Measurements from ENCODE around the gene COL19A1.
"Not testable (repeated sequence)": the region's sequence is repeated elsewhere in the genome, so short reads cannot be mapped to it uniquely, and the experiment has no call there.

Gene COL19A1

DNA sequence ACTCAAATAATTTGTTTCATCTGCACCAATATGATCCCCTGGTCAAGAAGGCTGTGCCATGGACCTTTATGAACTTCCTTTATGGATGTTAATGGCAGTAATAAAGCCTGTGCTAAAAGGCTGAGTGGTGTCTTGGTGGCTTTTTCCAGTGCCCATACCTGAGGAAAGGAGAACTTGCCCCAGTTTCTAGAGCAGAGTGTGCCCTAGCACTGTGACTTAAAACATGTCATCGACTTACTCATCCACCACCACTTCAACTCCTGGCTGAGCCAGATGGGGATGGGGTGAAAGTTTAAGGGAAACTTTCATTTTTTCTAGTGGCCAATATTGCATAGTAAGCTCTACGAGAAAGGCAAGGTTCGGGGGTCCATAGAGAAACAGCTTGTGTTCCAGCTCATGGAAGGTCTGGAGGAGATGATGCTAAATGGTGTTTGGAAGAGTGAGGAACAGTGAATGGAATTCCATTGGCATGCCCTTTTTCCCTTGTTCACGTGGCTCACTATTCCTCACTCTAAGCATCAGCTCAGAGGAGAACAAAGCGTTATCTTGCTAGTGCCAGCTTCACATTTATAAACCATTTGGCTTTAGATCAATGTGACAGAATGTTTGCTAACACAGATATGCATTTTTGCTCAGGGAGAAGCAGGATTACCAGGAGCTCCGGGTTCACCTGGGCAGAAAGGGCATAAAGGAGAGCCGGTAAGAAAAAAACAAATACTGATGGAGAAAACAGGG lies 71.2 kb downstream of the COL19A1 start:
- in situ Hi-C loops (cut with HindIII; ENCODE audit: low pct_ligation_motif_present, low pct_unique_long_range_greater_than_20kb, low sequenced_read_pairs), result no loop called here
- no peak for DNase-seq

DNA sequence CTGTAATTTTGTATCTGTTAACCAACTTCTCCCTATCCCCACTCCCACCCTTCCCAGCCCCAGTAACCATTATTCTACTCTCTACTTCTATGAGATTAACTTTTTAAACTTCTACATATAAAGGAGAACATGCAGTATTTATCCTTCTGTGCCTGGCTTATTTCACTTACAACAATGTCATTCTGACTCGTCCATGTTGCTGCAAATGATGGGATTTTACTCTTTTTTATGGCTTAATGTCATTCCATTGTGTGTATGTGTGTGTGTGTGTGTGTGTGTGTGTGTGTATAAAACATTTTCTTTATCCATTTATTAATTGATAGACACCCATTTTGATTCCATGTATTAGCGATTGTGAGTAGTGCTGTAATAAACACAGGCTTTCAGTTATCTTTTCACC lies 76.1 kb downstream of the COL19A1 start:
- no peak for DNase-seq
- in situ Hi-C loops (cut with HindIII; ENCODE audit: low pct_ligation_motif_present, low pct_unique_long_range_greater_than_20kb, low sequenced_read_pairs), result no loop called here

DNA sequence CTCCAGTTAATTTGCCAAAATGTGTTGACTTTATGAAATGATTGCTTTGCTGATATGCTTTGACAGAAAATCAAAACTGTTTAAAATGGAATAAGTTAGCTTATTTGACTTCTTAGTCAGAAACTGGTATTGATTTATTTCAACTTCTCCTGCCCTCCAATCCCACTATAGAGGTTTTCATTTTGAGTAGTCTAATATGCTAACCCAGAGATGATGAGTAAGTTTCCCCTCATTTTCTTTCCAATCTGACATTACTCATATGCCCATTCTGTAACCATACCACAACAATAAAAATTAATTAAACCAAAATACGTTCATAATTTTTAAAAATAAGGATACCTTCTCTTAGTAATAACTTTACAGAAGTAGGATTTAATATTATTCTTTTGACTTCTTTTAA lies 78.8 kb downstream of the COL19A1 start:
- in situ Hi-C loops (cut with HindIII; ENCODE audit: low pct_ligation_motif_present, low pct_unique_long_range_greater_than_20kb, low sequenced_read_pairs), result no loop called here
- no peak for DNase-seq

DNA sequence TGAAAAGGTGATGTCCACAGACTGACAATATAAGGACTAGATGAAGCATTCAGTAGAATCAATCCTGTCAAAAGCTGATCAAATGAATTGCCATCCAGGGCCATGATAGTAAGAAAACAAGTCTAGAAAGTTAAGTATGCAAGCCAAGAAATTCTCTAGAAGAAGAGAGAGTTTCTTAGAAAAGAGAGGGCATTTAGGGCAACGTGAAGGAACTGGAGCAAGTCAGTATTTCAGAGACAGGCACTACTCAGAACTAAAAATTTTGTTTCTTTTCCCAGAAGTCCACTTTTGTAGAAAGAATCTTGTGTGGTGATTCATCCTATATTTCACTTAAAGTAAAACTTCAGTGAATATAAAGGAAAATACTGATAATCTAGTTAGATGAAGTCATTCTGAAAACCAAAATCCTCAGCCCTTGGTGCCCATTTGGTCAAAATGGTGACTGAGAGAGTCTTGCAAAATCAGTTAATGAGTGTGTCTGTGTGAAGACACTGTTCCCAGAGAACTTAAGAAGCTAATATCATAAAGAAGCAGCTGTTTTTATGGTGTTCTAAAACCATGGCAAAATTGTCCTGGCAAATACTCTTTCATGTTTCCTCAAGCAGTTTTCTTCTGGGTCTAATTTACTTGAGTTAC lies 82.2 kb downstream of the COL19A1 start:
- no peak for DNase-seq
- in situ Hi-C loops (cut with HindIII; ENCODE audit: low pct_ligation_motif_present, low pct_unique_long_range_greater_than_20kb, low sequenced_read_pairs), result no loop called here

DNA sequence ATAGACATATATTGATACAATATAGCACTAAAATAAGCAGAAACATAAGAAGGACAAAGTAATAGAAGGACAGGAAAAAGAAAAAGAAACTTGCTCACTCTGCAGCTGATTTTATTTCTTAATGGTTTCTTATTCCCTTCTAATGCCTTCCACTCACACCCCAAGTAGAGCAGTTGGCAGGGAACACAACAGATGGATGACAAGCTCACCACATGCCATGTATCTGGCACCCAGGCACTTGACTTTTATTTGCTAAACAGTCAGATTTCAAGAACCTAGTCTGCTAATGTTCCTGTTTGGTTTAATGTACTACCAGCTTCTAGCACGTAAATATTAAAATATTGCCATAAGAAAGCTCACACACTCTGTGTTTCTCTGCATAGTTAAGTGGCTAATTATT lies 87.1 kb downstream of the COL19A1 start:
- in situ Hi-C loops (cut with HindIII; ENCODE audit: low pct_ligation_motif_present, low pct_unique_long_range_greater_than_20kb, low sequenced_read_pairs), result no loop called here
- no peak for DNase-seq

DNA sequence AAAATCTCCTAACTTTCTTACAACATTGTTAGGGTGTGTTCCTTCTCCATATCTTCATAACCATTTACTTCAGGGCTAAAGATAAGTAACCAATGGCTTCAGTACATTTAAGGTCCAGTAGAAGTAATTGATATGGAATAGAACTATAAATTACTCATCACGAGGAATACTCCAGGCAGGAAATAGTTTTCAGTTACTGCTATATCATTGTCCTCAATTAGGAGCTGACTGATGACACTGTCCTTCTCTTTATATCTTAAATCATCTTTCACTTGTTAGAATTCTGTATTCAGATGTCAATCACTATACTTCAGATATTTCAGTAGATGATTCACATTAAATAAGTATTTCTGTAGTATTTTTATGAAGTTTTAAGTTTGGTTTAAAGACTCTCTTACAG lies 88.4 kb downstream of the COL19A1 start:
- no peak for DNase-seq
- in situ Hi-C loops (cut with HindIII; ENCODE audit: low pct_ligation_motif_present, low pct_unique_long_range_greater_than_20kb, low sequenced_read_pairs), result no loop called here

DNA sequence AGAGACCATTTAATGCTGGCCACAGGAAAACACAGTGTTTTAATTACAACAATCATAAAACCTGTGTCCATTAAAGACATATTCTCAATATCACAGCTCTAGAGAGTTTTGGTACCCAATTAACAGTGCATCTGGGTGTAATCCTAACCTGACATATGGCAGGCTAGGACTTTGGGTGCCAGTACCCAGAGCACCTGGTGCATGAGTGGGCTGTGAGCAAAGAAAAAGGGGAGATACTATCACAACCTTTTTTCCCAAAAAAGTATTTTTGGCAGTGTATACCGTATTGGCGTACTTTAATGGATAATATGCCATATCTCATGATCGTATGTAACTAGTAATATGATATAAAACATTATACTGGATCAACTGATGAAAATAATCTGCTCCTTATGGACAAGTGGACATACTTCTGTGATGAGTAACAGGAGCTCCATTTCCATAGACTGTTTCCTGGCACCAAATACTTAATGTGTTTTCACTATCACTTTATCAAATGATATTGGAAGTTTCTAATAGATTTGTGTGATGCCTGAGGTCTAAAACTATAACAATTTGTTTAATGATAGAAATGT lies 91.7 kb downstream of the COL19A1 start:
- no peak for DNase-seq
- in situ Hi-C loops (cut with HindIII; ENCODE audit: low pct_ligation_motif_present, low pct_unique_long_range_greater_than_20kb, low sequenced_read_pairs), result no loop called here

DNA sequence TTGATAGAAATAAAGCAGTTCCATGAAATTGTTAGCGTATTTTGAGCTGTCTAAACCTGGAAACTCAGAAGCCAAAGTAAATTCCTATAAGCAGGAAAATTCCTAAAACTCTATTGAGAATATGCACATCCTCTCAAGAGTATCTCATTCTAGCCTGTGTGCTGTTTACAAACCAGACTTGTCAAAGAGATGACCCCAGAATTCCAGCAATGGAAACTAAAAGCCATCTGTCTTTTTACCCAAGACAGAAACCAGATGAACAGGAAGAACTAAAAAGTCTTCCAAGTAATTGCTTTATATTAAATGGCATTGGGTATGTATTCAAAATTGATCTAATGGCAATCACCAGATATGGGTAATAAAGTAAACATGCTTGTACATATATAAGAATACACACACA lies 92.6 kb downstream of the COL19A1 start:
- DNase-seq, result no peak
- in situ Hi-C loops (cut with HindIII; ENCODE audit: low pct_ligation_motif_present, low pct_unique_long_range_greater_than_20kb, low sequenced_read_pairs), result no loop called here

DNA sequence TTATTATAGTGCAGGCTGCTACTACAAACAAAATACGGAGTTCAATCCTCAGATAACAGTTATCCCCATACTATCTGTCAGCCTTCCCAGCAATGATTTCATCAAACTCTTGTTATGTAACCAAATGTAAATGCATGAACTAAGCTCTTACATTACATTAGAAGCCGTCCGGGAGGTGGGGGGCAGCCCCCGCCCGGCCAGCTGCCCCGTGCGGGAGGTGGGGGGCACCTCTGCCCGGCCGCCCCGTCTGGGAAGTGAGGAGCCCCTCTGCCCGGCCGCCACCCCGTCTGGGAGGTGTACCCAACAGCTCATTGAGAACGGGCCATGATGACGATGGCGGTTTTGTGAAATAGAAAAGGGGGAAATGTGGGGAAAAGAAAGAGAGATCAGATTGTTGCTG lies 99.6 kb downstream of the COL19A1 start:
- DNase-seq; in situ Hi-C loops (cut with HindIII; ENCODE audit: low pct_ligation_motif_present, low pct_unique_long_range_greater_than_20kb, low sequenced_read_pairs): not testable (repeated sequence)

DNA sequence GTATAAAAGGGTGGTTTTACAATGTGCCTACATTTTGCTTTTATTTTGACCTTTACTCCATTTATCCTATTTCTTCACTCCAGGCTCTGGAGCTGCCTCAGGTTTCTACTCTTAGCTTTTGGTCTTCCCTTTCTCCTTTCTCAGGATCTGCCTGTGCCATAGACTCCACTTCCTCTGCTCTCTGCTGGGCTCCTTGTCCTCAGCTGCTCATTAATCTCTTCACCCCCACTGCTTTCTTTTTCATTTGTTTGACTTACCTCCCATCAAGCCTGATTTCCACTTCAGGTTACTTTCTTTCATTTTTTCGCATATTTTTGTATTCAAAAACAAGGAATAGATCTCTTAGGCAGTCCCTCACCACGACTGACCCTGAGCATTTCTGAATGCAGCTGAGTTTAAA lies 106.8 kb downstream of the COL19A1 start:
- no peak for DNase-seq
- in situ Hi-C loops (cut with HindIII; ENCODE audit: low pct_ligation_motif_present, low pct_unique_long_range_greater_than_20kb, low sequenced_read_pairs), result no loop called here

DNA sequence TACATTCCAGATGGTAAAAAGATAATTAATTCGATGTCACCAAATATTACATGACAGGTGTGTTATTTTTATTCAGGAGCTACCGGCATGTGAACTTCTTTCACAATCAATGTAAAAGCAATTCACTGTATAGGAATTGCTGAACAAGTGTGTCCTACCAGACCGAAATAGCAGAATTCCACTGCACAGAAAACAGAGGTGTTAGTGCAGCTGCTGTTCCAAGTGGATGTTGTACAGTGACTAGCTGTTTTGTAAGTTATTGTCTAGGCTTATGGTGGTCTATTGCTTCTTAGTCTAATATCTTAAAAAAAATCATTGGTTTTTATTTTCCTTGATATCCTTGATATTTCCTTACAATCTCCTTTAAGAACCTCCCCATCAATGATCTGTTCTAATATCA lies 107.4 kb downstream of the COL19A1 start:
- no peak for DNase-seq
- in situ Hi-C loops (cut with HindIII; ENCODE audit: low pct_ligation_motif_present, low pct_unique_long_range_greater_than_20kb, low sequenced_read_pairs), result no loop called here

DNA sequence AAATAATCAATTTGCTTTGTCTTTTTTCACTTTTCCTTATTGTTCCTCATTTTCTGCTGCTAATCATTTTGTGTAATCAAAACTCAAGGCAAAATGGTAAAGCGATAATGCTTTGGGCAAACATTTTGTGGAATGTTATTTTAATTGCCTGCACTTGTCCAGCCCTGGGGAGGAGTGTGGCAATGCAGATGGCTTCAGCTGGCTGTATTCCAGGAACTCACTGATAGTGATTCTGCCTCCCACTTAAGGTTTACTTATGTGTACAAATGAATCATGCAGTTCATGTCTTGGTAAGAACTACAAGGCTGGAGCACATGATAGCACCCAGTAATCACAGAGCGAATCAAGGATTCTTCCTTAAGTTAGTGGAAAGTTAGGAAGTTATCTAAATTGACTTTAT lies 107.8 kb downstream of the COL19A1 start:
- in situ Hi-C loops (cut with HindIII; ENCODE audit: low pct_ligation_motif_present, low pct_unique_long_range_greater_than_20kb, low sequenced_read_pairs), result no loop called here
- DNase-seq, result no peak

DNA sequence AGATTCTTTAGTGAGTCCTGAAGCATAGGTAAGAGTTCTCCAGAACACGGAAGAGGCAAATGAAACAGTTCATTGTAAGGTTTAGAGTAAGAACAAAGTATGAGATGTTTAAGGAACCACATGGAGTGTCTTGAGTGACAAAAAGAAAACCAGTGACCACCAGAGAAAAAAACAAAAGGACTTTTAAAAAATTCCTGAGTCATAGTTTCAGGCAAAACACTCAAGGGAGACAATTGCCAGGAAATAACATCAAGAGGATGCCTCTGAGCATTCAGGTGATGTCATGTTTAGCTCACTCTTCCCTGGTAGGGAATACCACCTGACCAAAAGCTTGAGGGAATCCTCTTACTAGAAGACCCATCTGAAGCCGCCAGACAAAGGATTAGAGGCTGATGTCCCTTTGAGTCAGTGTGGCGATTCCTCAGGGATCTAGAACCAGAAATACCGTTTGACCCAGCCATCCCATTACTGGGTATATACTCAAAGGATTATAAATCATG lies 110.3 kb downstream of the COL19A1 start:
- DNase-seq, result no peak
- in situ Hi-C loops (cut with HindIII; ENCODE audit: low pct_ligation_motif_present, low pct_unique_long_range_greater_than_20kb, low sequenced_read_pairs), result no loop called here

DNA sequence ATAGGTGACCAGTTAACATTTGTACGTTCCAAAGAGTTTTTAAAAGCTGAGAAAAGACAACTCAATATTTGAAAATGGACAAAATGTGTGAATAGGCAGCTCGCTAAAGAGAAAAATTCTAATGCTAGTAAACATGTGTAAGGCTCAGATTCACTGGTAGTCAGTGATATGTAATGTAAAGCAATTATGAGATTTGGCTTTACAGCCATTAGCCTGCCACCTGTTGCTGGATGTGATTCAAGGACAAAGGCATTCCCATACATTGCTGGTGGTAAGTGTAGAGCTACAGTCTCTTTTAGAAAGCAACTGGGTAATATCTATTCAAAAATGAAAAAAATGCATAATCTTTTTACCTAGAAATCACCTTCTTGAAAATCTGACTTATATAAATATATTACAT lies 114.3 kb downstream of the COL19A1 start:
- in situ Hi-C loops (cut with HindIII; ENCODE audit: low pct_ligation_motif_present, low pct_unique_long_range_greater_than_20kb, low sequenced_read_pairs), result no loop called here
- DNase-seq, result no peak

DNA sequence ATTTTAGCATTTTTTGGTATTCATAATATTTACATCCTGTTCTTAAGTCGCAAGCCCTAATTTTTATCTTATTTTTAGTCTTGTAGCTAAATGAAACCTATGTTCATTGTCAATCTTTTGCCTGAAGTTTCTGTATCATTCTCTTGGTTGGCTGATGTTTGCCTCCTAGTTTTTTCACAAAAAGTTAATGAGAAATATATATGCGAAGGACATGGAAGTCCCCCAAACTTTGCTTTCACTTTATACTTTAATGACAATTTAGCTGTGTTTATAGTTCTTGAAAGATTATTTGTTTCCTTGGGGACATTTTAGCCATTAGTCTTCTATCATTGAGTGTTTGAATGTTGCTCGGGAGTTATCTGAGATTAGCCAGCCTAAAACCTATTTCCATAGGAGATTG lies 118.2 kb downstream of the COL19A1 start:
- in situ Hi-C loops (cut with HindIII; ENCODE audit: low pct_ligation_motif_present, low pct_unique_long_range_greater_than_20kb, low sequenced_read_pairs), result no loop called here
- DNase-seq, result no peak

DNA sequence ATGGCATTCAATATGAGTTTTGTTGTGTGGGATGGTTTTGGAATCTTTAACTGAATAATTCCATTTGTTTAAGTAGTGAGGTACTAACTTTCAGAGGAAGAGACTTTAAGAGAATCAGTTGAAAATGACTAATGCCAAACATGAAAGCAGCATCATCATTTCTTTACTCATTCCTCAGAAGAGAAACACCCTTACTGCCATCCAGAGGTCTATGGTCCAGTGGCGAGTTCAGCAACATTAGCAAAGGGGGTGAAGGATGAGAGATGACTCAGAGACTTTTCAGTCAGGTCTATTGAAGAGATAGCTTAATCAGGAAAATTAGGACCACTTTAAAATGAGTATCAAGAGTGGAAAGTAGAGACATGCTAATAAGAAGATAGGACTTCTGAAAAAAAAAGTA lies 118.8 kb downstream of the COL19A1 start:
- DNase-seq, result no peak
- in situ Hi-C loops (cut with HindIII; ENCODE audit: low pct_ligation_motif_present, low pct_unique_long_range_greater_than_20kb, low sequenced_read_pairs), result no loop called here

DNA sequence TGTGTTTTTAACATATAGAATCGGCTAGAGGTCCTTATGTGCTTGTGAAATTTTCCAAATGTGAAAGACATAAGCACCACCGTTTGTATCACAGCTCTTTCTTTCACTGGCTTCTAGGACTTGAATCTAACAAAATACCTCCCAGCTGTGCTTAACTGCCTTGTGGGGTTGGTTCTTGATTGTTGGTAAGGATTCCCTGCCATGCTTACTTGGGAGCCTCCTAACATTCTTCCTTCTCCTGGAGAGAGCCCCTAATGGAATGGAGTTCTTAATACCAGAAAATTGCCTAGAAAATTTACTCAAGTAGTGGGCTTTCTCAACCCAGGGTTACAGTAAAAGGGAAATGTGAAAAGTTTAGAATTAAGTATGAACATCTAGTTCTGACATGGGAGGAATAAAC lies 121.2 kb downstream of the COL19A1 start:
- in situ Hi-C loops (cut with HindIII; ENCODE audit: low pct_ligation_motif_present, low pct_unique_long_range_greater_than_20kb, low sequenced_read_pairs), result no loop called here
- DNase-seq, result no peak

DNA sequence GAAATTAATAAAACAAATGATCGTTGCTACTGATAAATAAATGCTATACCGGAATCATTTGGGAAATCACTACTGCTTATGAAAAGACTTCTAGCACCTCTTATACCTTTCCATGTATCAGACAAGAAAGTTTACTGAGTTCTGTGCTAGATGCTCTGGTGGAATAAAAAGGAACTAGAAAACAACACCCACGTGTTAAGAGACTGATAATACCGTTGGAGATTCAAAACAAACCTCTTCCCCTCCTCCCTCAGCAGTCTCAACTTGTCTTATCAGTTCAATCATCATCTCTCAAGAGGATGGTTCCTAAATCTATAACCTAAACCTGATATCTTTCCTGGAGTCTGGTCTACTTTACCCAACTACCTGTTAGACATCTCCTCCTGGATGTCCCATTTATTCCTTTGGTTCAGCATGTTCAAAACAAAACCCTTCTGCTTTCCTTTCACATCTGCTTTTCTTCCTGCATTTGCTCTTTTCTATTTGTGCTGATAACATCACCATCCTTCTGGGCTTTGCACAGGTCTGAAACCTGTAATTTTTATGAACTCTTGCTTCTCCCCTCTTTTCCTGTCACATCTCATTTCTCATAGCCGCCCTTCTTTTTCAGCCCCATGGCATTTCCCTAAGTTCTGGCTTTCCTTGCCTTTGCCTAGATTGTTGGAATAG lies 122.2 kb downstream of the COL19A1 start:
- no peak for DNase-seq
- in situ Hi-C loops (cut with HindIII; ENCODE audit: low pct_ligation_motif_present, low pct_unique_long_range_greater_than_20kb, low sequenced_read_pairs), result no loop called here

DNA sequence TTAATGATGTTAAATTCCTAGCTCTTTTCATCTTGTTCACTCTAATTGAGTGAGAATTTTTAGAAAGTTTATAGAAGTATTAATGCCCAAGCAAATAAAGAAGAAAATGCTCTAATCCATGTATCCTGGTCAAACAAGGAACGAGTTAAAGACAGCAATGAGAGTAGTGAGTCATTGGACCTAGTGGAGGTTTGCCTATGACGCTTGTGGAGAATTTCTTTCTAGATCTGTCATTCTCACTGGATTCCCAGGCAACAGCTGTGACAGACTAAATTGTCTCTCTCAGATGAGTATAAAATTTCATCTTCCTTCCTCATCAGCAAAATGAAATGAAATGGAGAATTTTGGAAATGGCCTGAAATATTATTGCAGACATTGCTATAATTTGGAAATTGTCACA lies 127.9 kb downstream of the COL19A1 start:
- no peak for DNase-seq
- in situ Hi-C loops (cut with HindIII; ENCODE audit: low pct_ligation_motif_present, low pct_unique_long_range_greater_than_20kb, low sequenced_read_pairs), result no loop called here

Data from ACHN (cell line).